Suprapubic skin (tissue), 4 donors: ENCODE measurements around the gene NTN1.

Experiments
- EP300 ChIP-seq: sonication (generic); formaldehyde crosslinking; IDR thresholded peaks from one replicate; pipeline ENCODE4 v1.6.1; 2017; ENCODE audit warnings: antibody characterized with exemption
- POLR2A ChIP-seq, 2 donors: fragments of 450-650 bp; IDR thresholded peaks; one replicate each; pipeline ENCODE4 v1.6.1; 2017; ENCODE audit warnings: antibody characterized with exemption in 2 of 2, mild to moderate bottlenecking in 2 of 2, moderate library complexity in 2 of 2
- POLR2AphosphoS5 ChIP-seq, 3 donors: sonication (generic); formaldehyde crosslinking; IDR thresholded peaks; one replicate each; pipeline ENCODE4 v1.6.1; 2017; ENCODE audit warnings: antibody characterized with exemption in 3 of 3
- TF ChIP-seq, protein P1 (sequence below), 2 donors: fragments of 200-600 bp in 1 of 2; fragments of 450-650 bp in 1 of 2; sonication (generic) in 1 of 2; IDR thresholded peaks; one replicate each; pipeline ENCODE4 v1.5.1; 2016 to 2019; ENCODE audit warnings: antibody characterized with exemption in 2 of 2, mild to moderate bottlenecking in 1 of 2, moderate library complexity in 1 of 2

DNA sequence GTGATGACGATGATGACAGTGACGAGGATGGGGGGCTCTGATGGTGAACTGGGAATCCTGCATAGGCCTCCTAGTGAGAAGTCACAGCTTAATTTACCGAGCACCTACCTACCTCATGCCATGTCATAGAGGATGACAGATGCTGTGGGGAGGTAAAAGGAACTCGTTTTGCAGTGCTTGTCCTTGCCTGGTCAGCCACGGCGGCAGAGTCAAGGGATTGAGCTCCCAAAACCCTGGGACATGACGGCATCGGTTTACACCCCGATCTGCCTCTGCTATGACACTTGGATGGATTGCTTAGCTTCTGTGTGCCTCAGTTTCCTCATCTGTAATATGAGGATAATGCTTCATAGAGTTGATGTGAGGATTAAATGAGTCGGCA is 103.2 kb downstream of the NTN1 start:
- TF ChIP-seq, protein P1, sequence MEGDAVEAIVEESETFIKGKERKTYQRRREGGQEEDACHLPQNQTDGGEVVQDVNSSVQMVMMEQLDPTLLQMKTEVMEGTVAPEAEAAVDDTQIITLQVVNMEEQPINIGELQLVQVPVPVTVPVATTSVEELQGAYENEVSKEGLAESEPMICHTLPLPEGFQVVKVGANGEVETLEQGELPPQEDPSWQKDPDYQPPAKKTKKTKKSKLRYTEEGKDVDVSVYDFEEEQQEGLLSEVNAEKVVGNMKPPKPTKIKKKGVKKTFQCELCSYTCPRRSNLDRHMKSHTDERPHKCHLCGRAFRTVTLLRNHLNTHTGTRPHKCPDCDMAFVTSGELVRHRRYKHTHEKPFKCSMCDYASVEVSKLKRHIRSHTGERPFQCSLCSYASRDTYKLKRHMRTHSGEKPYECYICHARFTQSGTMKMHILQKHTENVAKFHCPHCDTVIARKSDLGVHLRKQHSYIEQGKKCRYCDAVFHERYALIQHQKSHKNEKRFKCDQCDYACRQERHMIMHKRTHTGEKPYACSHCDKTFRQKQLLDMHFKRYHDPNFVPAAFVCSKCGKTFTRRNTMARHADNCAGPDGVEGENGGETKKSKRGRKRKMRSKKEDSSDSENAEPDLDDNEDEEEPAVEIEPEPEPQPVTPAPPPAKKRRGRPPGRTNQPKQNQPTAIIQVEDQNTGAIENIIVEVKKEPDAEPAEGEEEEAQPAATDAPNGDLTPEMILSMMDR (IDR thresholded peaks at IDR 0.05) = no peak
- no peak for TF ChIP-seq EP300
- no peak for TF ChIP-seq POLR2A (IDR thresholded peaks at IDR 0.05)
- TF ChIP-seq POLR2AphosphoS5 (IDR thresholded peaks at IDR 0.05) = no peak
